Stimulated activated CD4-positive, alpha-beta T cell treated with anti-CD3 and anti-CD28 coated beads, Interleukin-4, amount 100 ng/mL, for 48 hours (primary cell): ENCODE results near the gene ZNF79.

ENCODE experiments used
- DNase-seq, 2 donors: peaks; one replicate each; pipeline ENCODE4 v3.0.0-alpha.2; 2020; ENCODE audit warnings: low read depth in 2 of 2

Gene ZNF79

GRCh38 chr9:127423934-127424675 lies at the start of gene ZNF79:
ZNF79 (plus strand) TSS chr9:127424382; CDS start chr9:127424788, 406 bp downstream.
- peak; percentile 87 to 92 for DNase-seq

- no peak for DNase-seq
Measured at GRCh38 chr9:127380479-127380878, 43.7 kb upstream of the ZNF79 start.

- DNase-seq: no peak
Measured at GRCh38 chr9:127382541-127382940, 41.6 kb upstream of the ZNF79 start.

GRCh38 chr9:127384016-127384730 lies 40.0 kb upstream of the ZNF79 start:
- DNase-seq: no peak

- no peak for DNase-seq
Measured at GRCh38 chr9:127384901-127385300, 39.3 kb upstream of the ZNF79 start.

GRCh38 chr9:127386249-127386648 lies 37.9 kb upstream of the ZNF79 start:
- no peak for DNase-seq

- DNase-seq: no peak
Measured at GRCh38 chr9:127386981-127387380, 37.2 kb upstream of the ZNF79 start.

- DNase-seq: peak; percentile 63 to 77
Measured at GRCh38 chr9:127388037-127388855, 35.9 kb upstream of the ZNF79 start.

- no peak for DNase-seq
Measured at GRCh38 chr9:127388856-127389238, 35.3 kb upstream of the ZNF79 start.

- DNase-seq: no peak
Measured at GRCh38 chr9:127389381-127390247, 34.6 kb upstream of the ZNF79 start.

GRCh38 chr9:127390248-127390545 lies 34.0 kb upstream of the ZNF79 start:
- no peak for DNase-seq

GRCh38 chr9:127390563-127390962 lies 33.6 kb upstream of the ZNF79 start:
- DNase-seq: no peak

- DNase-seq: no peak
Measured at GRCh38 chr9:127392166-127392565, 32.0 kb upstream of the ZNF79 start.

- no peak for DNase-seq
Measured at GRCh38 chr9:127392976-127393375, 31.2 kb upstream of the ZNF79 start.

- no peak for DNase-seq
Measured at GRCh38 chr9:127393645-127394044, 30.5 kb upstream of the ZNF79 start.

- DNase-seq: no peak
Measured at GRCh38 chr9:127395497-127396252, 28.5 kb upstream of the ZNF79 start.

GRCh38 chr9:127396253-127396807 lies 27.9 kb upstream of the ZNF79 start:
- DNase-seq: no peak

- peak; percentile 80 for DNase-seq
Measured at GRCh38 chr9:127396808-127397645, 27.2 kb upstream of the ZNF79 start, which contains the start of gene SLC2A8. SLC2A8 (plus strand) TSS chr9:127397169; CDS start chr9:127397231, 62 bp downstream.

- no peak for DNase-seq
Measured at GRCh38 chr9:127397646-127398274, 26.4 kb upstream of the ZNF79 start.
